ENCODE results near the gene GPR3. TPM values are rescaled to one million over a fixed set of nuclear protein-coding genes. Genes with fewer than 3 reads are reported as not detected.

Gene GPR3
- 0.47 TPM for total RNA-seq

GRCh38 chr1:27392096-27392777 is at the start of gene GPR3:
TSS of gene GPR3 (plus strand) at chr1:27392622. CDS start at chr1:27393799, 1,177 bp downstream.
- peak; percentile 86 for DNase-seq (ENCODE audit: low spot score)

GRCh38 chr1:27342778-27343638 is 49.4 kb upstream of the GPR3 start:
- DNase-seq (ENCODE audit: low spot score), result peak; percentile 87

- no peak for DNase-seq (ENCODE audit: low spot score)
Observed at GRCh38 chr1:27343639-27344025, 48.8 kb upstream of the GPR3 start.

GRCh38 chr1:27345272-27345671 is 47.1 kb upstream of the GPR3 start:
- DNase-seq (ENCODE audit: low spot score), result no peak

- DNase-seq (ENCODE audit: low spot score), result no peak
Observed at GRCh38 chr1:27346357-27346756, 46.1 kb upstream of the GPR3 start.

GRCh38 chr1:27346991-27347624 is 45.3 kb upstream of the GPR3 start:
- no peak for DNase-seq (ENCODE audit: low spot score)

GRCh38 chr1:27348861-27349783 is 43.3 kb upstream of the GPR3 start:
- peak; percentile 81 for DNase-seq (ENCODE audit: low spot score)

- DNase-seq (ENCODE audit: low spot score), result no peak
Observed at GRCh38 chr1:27349784-27350662, 42.4 kb upstream of the GPR3 start.

- no peak for DNase-seq (ENCODE audit: low spot score)
Observed at GRCh38 chr1:27350663-27351540, 41.5 kb upstream of the GPR3 start.

- DNase-seq (ENCODE audit: low spot score), result no peak
Observed at GRCh38 chr1:27351541-27352107, 40.8 kb upstream of the GPR3 start.

- no peak for DNase-seq (ENCODE audit: low spot score)
Observed at GRCh38 chr1:27353166-27353565, 39.3 kb upstream of the GPR3 start.

- DNase-seq (ENCODE audit: low spot score), result no peak
Observed at GRCh38 chr1:27353629-27354028, 38.8 kb upstream of the GPR3 start.

- no peak for DNase-seq (ENCODE audit: low spot score)
Observed at GRCh38 chr1:27355683-27356082, 36.7 kb upstream of the GPR3 start.

GRCh38 chr1:27356277-27356618 is 36.2 kb upstream of the GPR3 start:
- DNase-seq (ENCODE audit: low spot score), result no peak

- DNase-seq (ENCODE audit: low spot score), result peak; percentile 84
Observed at GRCh38 chr1:27356619-27357280, 35.7 kb upstream of the GPR3 start.

GRCh38 chr1:27357281-27358037 is 35.0 kb upstream of the GPR3 start:
- DNase-seq (ENCODE audit: low spot score), result peak; percentile 75

GRCh38 chr1:27358038-27358927 is 34.1 kb upstream of the GPR3 start:
- DNase-seq (ENCODE audit: low spot score), result no peak

Measured in ureter (tissue), 1 donor.